HepG2 (cell line): ENCODE measurements around the gene LDLRAD4. TPM values are rescaled to one million over a fixed set of nuclear protein-coding genes. Genes with fewer than 3 reads are reported as not detected.

Experiments used
- ARNT2 ChIP-seq: sonication (generic); formaldehyde crosslinking; IDR thresholded peaks from 2 replicates; pipeline ENCODE4 v1.8.0; 2022; ENCODE audit warnings: mild to moderate bottlenecking, low read depth, missing genetic modification reagents, moderate library complexity
- ATF4 ChIP-seq, 2 experiments: fragments of 450-650 bp in 1 of 2; sonication (generic) in 1 of 2; formaldehyde crosslinking; IDR thresholded peaks; 2 replicates each; pipeline versions ENCODE4 v1.5.0 to v1.8.0; 2020 to 2022; ENCODE audit warnings: mild to moderate bottlenecking in 1 of 2, missing genetic modification reagents in 1 of 2
- DNMT3B ChIP-seq: conservative IDR thresholded peaks from 2 replicates; pipeline ENCODE4 v1.6.1; 2016; ENCODE audit warnings: missing biosample characterization, control low read depth
- FLYWCH1 ChIP-seq: sonication (generic); formaldehyde crosslinking; IDR thresholded peaks from 2 replicates; pipeline ENCODE4 v1.8.1; 2023; ENCODE audit warnings: mild to moderate bottlenecking, missing genetic modification reagents
- GTF2F1 ChIP-seq: fragments of 150-350 bp; IDR thresholded peaks from 2 replicates; pipeline ENCODE4 v1.6.1; 2014; ENCODE audit warnings: low read length
- HMG20B ChIP-seq: conservative IDR thresholded peaks from 2 replicates; pipeline ENCODE4 v1.6.1; 2016; ENCODE audit warnings: missing genetic modification reagents, missing compliant biosample characterization
- HNRNPLL ChIP-seq: fragments of 200-400 bp; formaldehyde crosslinking; IDR thresholded peaks from 2 replicates; pipeline ENCODE4 v1.6.1; 2017; ENCODE audit warnings: mild to moderate bottlenecking, low read depth, low read length; ENCODE audit not compliant: poor library complexity, severe bottlenecking
- PHF21A ChIP-seq: sonication (generic); formaldehyde crosslinking; IDR thresholded peaks from 2 replicates; pipeline ENCODE4 v1.5.0; 2020; ENCODE audit warnings: mild to moderate bottlenecking, missing genetic modification reagents
- TIGD3 ChIP-seq: sonication (generic); formaldehyde crosslinking; IDR thresholded peaks from 2 replicates; pipeline ENCODE4 v1.5.1; 2020; ENCODE audit warnings: mild to moderate bottlenecking, missing genetic modification reagents, borderline replicate concordance
- WIZ ChIP-seq: sonication (generic); formaldehyde crosslinking; IDR thresholded peaks from 2 replicates; pipeline ENCODE4 v1.5.1; 2020; ENCODE audit warnings: mild to moderate bottlenecking, missing genetic modification reagents
- ZBTB21 ChIP-seq: sonication (generic); formaldehyde crosslinking; IDR thresholded peaks from 2 replicates; pipeline ENCODE4 v1.4.0; 2020; ENCODE audit warnings: missing genetic modification reagents
- ZNF143 ChIP-seq: sonication (generic); formaldehyde crosslinking; IDR thresholded peaks from 2 replicates; pipeline ENCODE4 v1.4.0; 2020; ENCODE audit warnings: missing genetic modification reagents
- ZNF18 ChIP-seq: sonication (generic); formaldehyde crosslinking; IDR thresholded peaks from 2 replicates; pipeline ENCODE4 v1.8.0; 2022; ENCODE audit warnings: mild to moderate bottlenecking, missing genetic modification reagents; ENCODE audit not compliant: insufficient replicate concordance
- ZNF232 ChIP-seq: sonication (generic); formaldehyde crosslinking; IDR thresholded peaks from 2 replicates; pipeline ENCODE4 v1.4.0; 2020; ENCODE audit warnings: missing genetic modification reagents, borderline replicate concordance
- ZNF383 ChIP-seq: sonication (generic); formaldehyde crosslinking; IDR thresholded peaks from 2 replicates; pipeline ENCODE4 v1.4.0; 2020; ENCODE audit warnings: missing genetic modification reagents, mild to moderate bottlenecking, borderline replicate concordance
- ZNF563 ChIP-seq: sonication (generic); formaldehyde crosslinking; IDR thresholded peaks from 2 replicates; pipeline ENCODE4 v1.8.0; 2022; ENCODE audit warnings: mild to moderate bottlenecking, moderate library complexity, missing genetic modification reagents
- ZNF670 ChIP-seq: sonication (generic); formaldehyde crosslinking; IDR thresholded peaks from 2 replicates; pipeline ENCODE4 v1.8.0; 2022; ENCODE audit warnings: mild to moderate bottlenecking, missing genetic modification reagents, borderline replicate concordance
- ZNF776 ChIP-seq: sonication (generic); formaldehyde crosslinking; IDR thresholded peaks from 2 replicates; pipeline ENCODE4 v1.4.0; 2020; ENCODE audit warnings: mild to moderate bottlenecking, missing genetic modification reagents
- ZNF777 ChIP-seq: sonication (generic); formaldehyde crosslinking; IDR thresholded peaks from 2 replicates; pipeline ENCODE4 v1.4.0; 2020; ENCODE audit warnings: missing genetic modification reagents
- polyA plus RNA-seq, 8 experiments: library from polyadenylated mRNA; depleted of rRNA in 3 of 8; stranded (reverse) in 7 of 8; unstranded in 1 of 8; fragments of >200 nt; fragmentation: Illumina TruSeq in 4 of 8; extraction: Trizol in 4 of 8; gene quantifications; 2 replicates each; pipeline versions ENCODE4 v1.2.1 to v1.2.3, GENCODE V29; 2011 to 2016; ENCODE audit warnings: low read depth in 4 of 8, missing spikeins in 1 of 8, mixed read lengths in 1 of 8; ENCODE audit not compliant: insufficient read depth in 1 of 8
- total RNA-seq, 5 experiments: library from RNA; depleted of rRNA; stranded (reverse); fragments of >200 nt; fragmentation: Illumina TruSeq; extraction: Trizol; gene quantifications; 2 replicates each; pipeline ENCODE4 v1.2.3, GENCODE V29; 2016; ENCODE audit warnings: low read depth in 1 of 5
- TF ChIP-seq, protein P1 (sequence below): sonication (generic); formaldehyde crosslinking; IDR thresholded peaks from 2 replicates; pipeline ENCODE4 v1.5.0; 2020; ENCODE audit warnings: mild to moderate bottlenecking, missing genetic modification reagents
- TF ChIP-seq, protein P2 (sequence below): sonication (generic); formaldehyde crosslinking; IDR thresholded peaks from 2 replicates; pipeline ENCODE4 v1.8.1; 2022; ENCODE audit warnings: low read depth, mild to moderate bottlenecking, missing genetic modification reagents

LDLRAD4 gene
- total and polyA plus RNA-seq, 2 of the 13 experiments (the other 11 are each of a cell fraction or from before 2014, with no cell fraction given), result 13.6 to 20.9 TPM

DNA sequence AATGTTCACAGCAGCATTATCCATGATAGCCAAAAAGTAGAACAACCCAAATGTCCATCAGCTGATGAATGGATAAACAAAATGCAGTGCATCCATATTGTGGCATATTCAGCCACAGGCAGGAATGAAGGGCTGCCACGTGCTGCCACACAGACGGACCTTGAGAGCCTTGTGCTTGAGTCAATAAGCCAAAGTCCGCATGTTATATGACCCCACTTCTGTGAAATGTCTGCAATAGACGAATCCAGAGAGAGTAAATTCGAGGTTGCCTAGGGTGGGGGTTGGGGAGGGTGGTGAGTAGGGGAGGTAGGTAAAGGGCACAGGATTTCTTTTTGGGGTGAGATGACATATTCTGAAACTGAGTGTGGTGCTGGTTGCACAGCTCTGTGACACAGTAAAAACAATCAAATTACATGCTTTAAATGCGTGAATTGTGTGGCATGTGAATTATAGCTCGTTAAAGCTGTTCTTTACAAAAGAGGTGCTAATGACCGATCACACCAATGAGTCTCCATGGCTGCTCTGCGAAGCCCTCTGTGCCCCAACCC is 38.9 kb upstream of the LDLRAD4 start (continued):
- TF ChIP-seq ATF4 (CRISPR knock-in tag; IDR thresholded peaks at IDR 0.05), result peak in 1 of 2 experiments; percentile 88; a peak in 2 of 4 replicates
- TF ChIP-seq GTF2F1, result no peak
- TF ChIP-seq DNMT3B (CRISPR knock-in tag), result peak; percentile 91
- 0 out of 2 replicates have a peak, but pooled peaks have one; percentile 77 for TF ChIP-seq FLYWCH1 (CRISPR knock-in tag)
- TF ChIP-seq HNRNPLL, result no peak
- no peak for TF ChIP-seq TIGD3
- TF ChIP-seq, protein P1, sequence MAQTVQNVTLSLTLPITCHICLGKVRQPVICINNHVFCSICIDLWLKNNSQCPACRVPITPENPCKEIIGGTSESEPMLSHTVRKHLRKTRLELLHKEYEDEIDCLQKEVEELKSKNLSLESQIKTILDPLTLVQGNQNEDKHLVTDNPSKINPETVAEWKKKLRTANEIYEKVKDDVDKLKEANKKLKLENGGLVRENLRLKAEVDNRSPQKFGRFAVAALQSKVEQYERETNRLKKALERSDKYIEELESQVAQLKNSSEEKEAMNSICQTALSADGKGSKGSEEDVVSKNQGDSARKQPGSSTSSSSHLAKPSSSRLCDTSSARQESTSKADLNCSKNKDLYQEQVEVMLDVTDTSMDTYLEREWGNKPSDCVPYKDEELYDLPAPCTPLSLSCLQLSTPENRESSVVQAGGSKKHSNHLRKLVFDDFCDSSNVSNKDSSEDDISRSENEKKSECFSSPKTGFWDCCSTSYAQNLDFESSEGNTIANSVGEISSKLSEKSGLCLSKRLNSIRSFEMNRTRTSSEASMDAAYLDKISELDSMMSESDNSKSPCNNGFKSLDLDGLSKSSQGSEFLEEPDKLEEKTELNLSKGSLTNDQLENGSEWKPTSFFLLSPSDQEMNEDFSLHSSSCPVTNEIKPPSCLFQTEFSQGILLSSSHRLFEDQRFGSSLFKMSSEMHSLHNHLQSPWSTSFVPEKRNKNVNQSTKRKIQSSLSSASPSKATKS (CRISPR knock-in tag), result no peak
- TF ChIP-seq, protein P2, sequence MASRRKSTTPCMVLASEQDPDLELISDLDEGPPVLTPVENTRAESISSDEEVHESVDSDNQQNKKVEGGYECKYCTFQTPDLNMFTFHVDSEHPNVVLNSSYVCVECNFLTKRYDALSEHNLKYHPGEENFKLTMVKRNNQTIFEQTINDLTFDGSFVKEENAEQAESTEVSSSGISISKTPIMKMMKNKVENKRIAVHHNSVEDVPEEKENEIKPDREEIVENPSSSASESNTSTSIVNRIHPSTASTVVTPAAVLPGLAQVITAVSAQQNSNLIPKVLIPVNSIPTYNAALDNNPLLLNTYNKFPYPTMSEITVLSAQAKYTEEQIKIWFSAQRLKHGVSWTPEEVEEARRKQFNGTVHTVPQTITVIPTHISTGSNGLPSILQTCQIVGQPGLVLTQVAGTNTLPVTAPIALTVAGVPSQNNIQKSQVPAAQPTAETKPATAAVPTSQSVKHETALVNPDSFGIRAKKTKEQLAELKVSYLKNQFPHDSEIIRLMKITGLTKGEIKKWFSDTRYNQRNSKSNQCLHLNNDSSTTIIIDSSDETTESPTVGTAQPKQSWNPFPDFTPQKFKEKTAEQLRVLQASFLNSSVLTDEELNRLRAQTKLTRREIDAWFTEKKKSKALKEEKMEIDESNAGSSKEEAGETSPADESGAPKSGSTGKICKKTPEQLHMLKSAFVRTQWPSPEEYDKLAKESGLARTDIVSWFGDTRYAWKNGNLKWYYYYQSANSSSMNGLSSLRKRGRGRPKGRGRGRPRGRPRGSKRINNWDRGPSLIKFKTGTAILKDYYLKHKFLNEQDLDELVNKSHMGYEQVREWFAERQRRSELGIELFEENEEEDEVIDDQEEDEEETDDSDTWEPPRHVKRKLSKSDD (CRISPR knock-in tag), result no peak
- no peak for TF ChIP-seq ZNF776
- TF ChIP-seq ZNF383 (CRISPR knock-in tag), result no peak
- no peak for TF ChIP-seq WIZ (CRISPR knock-in tag)
- peak; percentile 84 for TF ChIP-seq PHF21A (CRISPR knock-in tag)
- no peak for TF ChIP-seq ZNF18 (CRISPR knock-in tag)
- TF ChIP-seq ARNT2 (CRISPR knock-in tag), result peak; percentile 60; the same call in 1 of the 2 replicates
- no peak for TF ChIP-seq ZBTB21 (CRISPR knock-in tag)
- no peak for TF ChIP-seq ZNF777 (CRISPR knock-in tag)
- peak; percentile 39; the same call in 1 of the 2 replicates for TF ChIP-seq HMG20B (CRISPR knock-in tag)
- TF ChIP-seq ZNF563, result peak; percentile 69; the same call in 1 of the 2 replicates
- TF ChIP-seq ZNF143 (CRISPR knock-in tag), result peak; percentile 38; the same call in 1 of the 2 replicates
- peak; percentile 88 for TF ChIP-seq ZNF232
- TF ChIP-seq ZNF670 (CRISPR knock-in tag), result 0 out of 2 replicates have a peak, but pooled peaks have one; percentile 58
